Spleen (tissue), 11 donors: Measurements from ENCODE around the gene HHAT. TPM values are rescaled to one million over a fixed set of nuclear protein-coding genes. Genes with fewer than 3 reads are reported as not detected.

ENCODE experiments used
- DNase-seq: peaks from one replicate; pipeline ENCODE4 v3.0.0-alpha.2; 2020
- H3K27ac ChIP-seq, 8 donors: fragments of 200-600 bp; sonication (generic) in 7 of 8; 1 replicate in 4 of 8; 2 replicates in 4 of 8; pipeline versions ENCODE4 v1.5.0 to v1.8.0; 2016 to 2021; ENCODE audit warnings: inconsistent platforms in 4 of 8, mild to moderate bottlenecking in 4 of 8, moderate library complexity in 1 of 8
- H3K27me3 ChIP-seq, 7 donors: fragments of 200-600 bp; sonication (generic) in 6 of 7; replicated peaks in 1 of 7; 1 replicate in 4 of 7; 2 replicates in 3 of 7; pipeline versions ENCODE4 v1.5.0 to v1.8.0; 2016 to 2021; ENCODE audit warnings: inconsistent platforms in 3 of 7, mild to moderate bottlenecking in 1 of 7
- H3K36me3 ChIP-seq, 6 donors: fragments of 200-600 bp; sonication (generic) in 5 of 6; 1 replicate in 4 of 6; 2 replicates in 2 of 6; pipeline versions ENCODE4 v1.5.0 to v1.8.0; 2016 to 2021; ENCODE audit warnings: inconsistent platforms in 2 of 6
- H3K4me1 ChIP-seq, 6 donors: fragments of 200-600 bp; sonication (generic) in 5 of 6; 1 replicate in 3 of 6; 2 replicates in 3 of 6; pipeline versions ENCODE4 v1.5.0 to v1.8.0; 2016 to 2021; ENCODE audit warnings: inconsistent platforms in 3 of 6
- H3K4me3 ChIP-seq, 8 donors: fragments of 200-600 bp; sonication (generic) in 7 of 8; 1 replicate in 4 of 8; 2 replicates in 4 of 8; pipeline versions ENCODE4 v1.5.0 to v1.8.0; 2016 to 2021; ENCODE audit warnings: inconsistent platforms in 4 of 8, mild to moderate bottlenecking in 4 of 8, moderate library complexity in 2 of 8
- H3K9me3 ChIP-seq, 8 donors: fragments of 200-600 bp; sonication (generic) in 7 of 8; 1 replicate in 4 of 8; 2 replicates in 4 of 8; pipeline versions ENCODE4 v1.5.0 to v1.8.0; 2016 to 2021; ENCODE audit warnings: inconsistent platforms in 4 of 8
- POLR2A ChIP-seq, 3 donors: fragments of 450-650 bp; IDR thresholded peaks; one replicate each; pipeline ENCODE4 v1.5.1; 2017; ENCODE audit warnings: antibody characterized with exemption in 3 of 3, mild to moderate bottlenecking in 1 of 3
- POLR2AphosphoS5 ChIP-seq, 3 donors: sonication (generic); formaldehyde crosslinking; IDR thresholded peaks; one replicate each; pipeline ENCODE4 v1.5.1; 2017; ENCODE audit warnings: antibody characterized with exemption in 3 of 3
- WGBS, 5 donors: extraction: QIAGEN DNeasy Blood & Tissue Kit in 3 of 5; methylation state at CpG; one replicate each; pipeline versions ENCODE4 v1.1.5 to v1.1.7; 2013 to 2018; 5-methylcytosine and 5-hydroxymethylcytosine counted together
- intact Hi-C: fragments of 100-400 bp; cut with DNase I; formaldehyde crosslinking; loops from one replicate; pipeline ENCODE4 v1.15.0; 2023; ENCODE audit warnings: low total_unique reads
- polyA plus RNA-seq, 3 donors: library from polyadenylated mRNA; stranded (reverse); fragments of 200-250 nt; gene quantifications; one replicate each; pipeline ENCODE4 v1.2.1, GENCODE V29; 2013
- total RNA-seq, 7 donors: library from RNA; depleted of rRNA in 3 of 7; stranded (reverse); fragments of >200 nt in 3 of 7; fragmentation: NEBNext Ultra II Directional in 4 of 7; extraction: Animal tissue kit (Norgen Biotek cat#: 25700) in 4 of 7; gene quantifications; one replicate each; pipeline versions ENCODE4 v1.1.0 to v1.2.1, GENCODE V29; 2016 to 2021
- TF ChIP-seq, protein P1 (sequence below), 11 experiments: fragments of 200-600 bp in 7 of 11; fragments of 450-650 bp in 4 of 11; sonication (generic) in 4 of 11; IDR thresholded peaks in 8 of 11; conservative IDR thresholded peaks in 3 of 11; 1 replicate in 7 of 11; 2 replicates in 4 of 11; pipeline versions ENCODE4 v1.4.0 to v1.8.0; 2016 to 2021; ENCODE audit warnings: antibody characterized with exemption in 11 of 11, inconsistent platforms in 4 of 11, mild to moderate bottlenecking in 1 of 11
- donor health status: healthy with polysubstance abuse.
- donor health status: DM: no; HTN: no; CAD: no; lungs with moderate emphysema.
- donor health status: DM: no; HTN: no; CAD: no.
- donor health status: Bipolar disorder and iron deficiency.
- donor health status: healthy.
- donor health status: DM: no; HTN: no; CAD: no.
- donor health status: DM: yes; HTN: yes; CAD: no.

HHAT gene
- total and polyA plus RNA-seq, 10 donors, result 1.3 to 8.8 (median 4.7) TPM

DNA sequence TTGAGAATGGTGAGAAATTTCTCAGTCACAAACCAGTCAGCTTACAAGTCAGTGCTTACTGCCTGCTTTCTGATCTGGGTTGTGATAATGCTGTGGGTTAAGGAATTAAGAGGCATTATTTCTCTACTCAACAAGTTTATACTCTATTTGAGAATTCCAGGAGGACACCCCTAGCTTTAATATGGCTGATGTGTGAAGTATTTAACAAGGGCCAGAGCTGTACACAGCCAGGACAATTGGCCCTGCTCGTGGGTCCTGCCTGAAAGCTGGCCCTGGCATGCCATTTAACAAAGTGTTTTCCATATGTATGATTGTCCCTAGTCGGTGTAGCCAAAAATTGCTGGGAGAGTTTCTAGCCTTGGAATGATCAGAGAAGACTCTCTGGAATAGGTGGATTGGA lies 43.2 kb downstream of the HHAT start:
- peaks cover 0 to 2% (median 0%) of the 10 kb centered on the region in 6 donors for H3K4me1 ChIP-seq

DNA sequence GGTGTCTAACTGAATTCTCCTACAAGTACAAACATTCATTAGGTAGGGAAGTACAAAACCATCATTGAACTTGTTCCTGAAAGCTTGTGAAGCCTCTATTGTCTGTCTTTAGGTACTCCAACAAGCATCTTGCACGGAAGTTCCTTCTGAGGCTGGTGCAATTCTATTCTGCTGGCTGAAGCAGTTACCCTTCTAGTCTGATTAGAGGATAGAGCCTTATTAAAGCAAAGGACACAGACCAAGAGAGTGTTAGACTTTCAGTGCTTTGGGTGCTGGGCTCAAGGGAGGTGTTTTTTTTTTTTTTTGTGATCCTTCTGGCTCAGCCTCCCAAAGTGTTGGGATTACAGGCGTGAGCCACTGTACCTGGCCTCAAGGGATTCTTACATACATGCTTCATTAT lies 43.8 kb downstream of the HHAT start:
- Histone ChIP-seq H3K36me3 (no peaks in the 10 kb centered on the region), H3K9me3 (no peaks in the 10 kb centered on the region), H3K27ac (no peak overlapping the region), H3K4me1 (peaks cover 0 to 2% (median 0%) of the 10 kb centered on the region in 6 donors), H3K4me3 (no peak overlapping the region), H3K27me3 (no peaks in the 10 kb centered on the region)
- TF ChIP-seq POLR2AphosphoS5 (IDR thresholded peaks at IDR 0.05), result no peak
- no peak for TF ChIP-seq POLR2A (IDR thresholded peaks at IDR 0.05)
- TF ChIP-seq, protein P1, sequence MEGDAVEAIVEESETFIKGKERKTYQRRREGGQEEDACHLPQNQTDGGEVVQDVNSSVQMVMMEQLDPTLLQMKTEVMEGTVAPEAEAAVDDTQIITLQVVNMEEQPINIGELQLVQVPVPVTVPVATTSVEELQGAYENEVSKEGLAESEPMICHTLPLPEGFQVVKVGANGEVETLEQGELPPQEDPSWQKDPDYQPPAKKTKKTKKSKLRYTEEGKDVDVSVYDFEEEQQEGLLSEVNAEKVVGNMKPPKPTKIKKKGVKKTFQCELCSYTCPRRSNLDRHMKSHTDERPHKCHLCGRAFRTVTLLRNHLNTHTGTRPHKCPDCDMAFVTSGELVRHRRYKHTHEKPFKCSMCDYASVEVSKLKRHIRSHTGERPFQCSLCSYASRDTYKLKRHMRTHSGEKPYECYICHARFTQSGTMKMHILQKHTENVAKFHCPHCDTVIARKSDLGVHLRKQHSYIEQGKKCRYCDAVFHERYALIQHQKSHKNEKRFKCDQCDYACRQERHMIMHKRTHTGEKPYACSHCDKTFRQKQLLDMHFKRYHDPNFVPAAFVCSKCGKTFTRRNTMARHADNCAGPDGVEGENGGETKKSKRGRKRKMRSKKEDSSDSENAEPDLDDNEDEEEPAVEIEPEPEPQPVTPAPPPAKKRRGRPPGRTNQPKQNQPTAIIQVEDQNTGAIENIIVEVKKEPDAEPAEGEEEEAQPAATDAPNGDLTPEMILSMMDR (IDR thresholded peaks at IDR 0.05 in 8 of 11, conservative IDR thresholded peaks at IDR 0.05 in 3 of 11), result no peak
- intact Hi-C loops, result no loop called here
- no peak for DNase-seq
- WGBS, 5 donors, result 91 to 98% (median 94%) methylated on average over 2 of the region's 2 CpGs

More for the DNA sequence above, 43.2 kb downstream of the HHAT start:
- Histone ChIP-seq H3K36me3 (no peaks in the 10 kb centered on the region), H3K9me3 (no peaks in the 10 kb centered on the region), H3K4me3 (no peak overlapping the region), H3K27ac (no peak overlapping the region), H3K27me3 (no peaks in the 10 kb centered on the region)
- intact Hi-C loops, result no loop called here
- TF ChIP-seq, protein P1 (IDR thresholded peaks at IDR 0.05 in 8 of 11, conservative IDR thresholded peaks at IDR 0.05 in 3 of 11), result no peak
- no peak for TF ChIP-seq POLR2AphosphoS5 (IDR thresholded peaks at IDR 0.05)
- TF ChIP-seq POLR2A (IDR thresholded peaks at IDR 0.05), result no peak
- no peak for DNase-seq
- 65 to 86% (median 75%) methylated on average over 2 of the region's 2 CpGs for WGBS, 5 donors

DNA sequence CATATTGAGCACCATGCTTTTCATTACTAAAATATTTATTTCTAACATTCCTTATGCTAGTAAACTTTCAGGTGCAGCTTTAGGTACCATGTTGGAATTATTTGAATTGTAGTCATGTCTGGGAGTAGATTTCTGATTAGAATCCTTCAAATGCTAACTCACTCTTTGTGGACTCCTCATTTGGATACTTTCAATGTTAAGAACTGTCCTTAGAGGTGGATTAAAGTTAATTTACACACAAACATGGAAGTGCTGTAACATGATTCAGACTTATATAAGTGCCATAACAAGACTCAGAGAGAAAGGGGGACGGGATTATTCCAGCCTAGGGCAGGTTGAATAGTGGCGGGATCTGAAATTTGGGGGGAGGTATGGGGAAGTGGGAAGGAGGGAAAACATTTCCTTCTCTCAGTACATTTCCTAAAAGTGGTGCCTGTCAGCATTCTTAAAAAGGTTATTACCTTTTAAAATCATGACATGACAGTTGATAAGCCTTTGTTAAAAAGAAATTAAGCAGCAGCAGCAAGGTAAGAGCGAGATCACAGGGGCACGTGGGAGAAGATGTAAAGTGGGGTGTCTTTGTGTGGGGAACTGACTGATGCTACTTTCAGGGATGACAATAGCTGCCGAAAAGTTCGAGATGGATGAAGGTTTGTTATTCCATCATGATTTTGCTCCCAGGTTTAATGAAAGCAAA lies 44.4 kb downstream of the HHAT start:
- no peak overlapping the region for H3K4me3 ChIP-seq
- H3K9me3 ChIP-seq, result no peaks in the 10 kb centered on the region
- H3K36me3 ChIP-seq, result no peaks in the 10 kb centered on the region
- H3K27me3 ChIP-seq, result no peaks in the 10 kb centered on the region
- no peak for DNase-seq
- intact Hi-C loops, result no loop called here
- no peak overlapping the region for H3K27ac ChIP-seq
- peaks cover 0 to 2% (median 0%) of the 10 kb centered on the region in 6 donors for H3K4me1 ChIP-seq
- TF ChIP-seq POLR2A (IDR thresholded peaks at IDR 0.05) (no peak), POLR2AphosphoS5 (IDR thresholded peaks at IDR 0.05) (no peak)
- TF ChIP-seq, protein P1 (IDR thresholded peaks at IDR 0.05 in 8 of 11, conservative IDR thresholded peaks at IDR 0.05 in 3 of 11), result no peak
- 81 to 87% (median 86%) methylated on average over 6 of the region's 6 CpGs for WGBS, 5 donors

GRCh38 chr1:210373628-210373877 lies 44.9 kb downstream of the HHAT start:
- no peak for TF ChIP-seq POLR2AphosphoS5 (IDR thresholded peaks at IDR 0.05)
- no peak for TF ChIP-seq POLR2A (IDR thresholded peaks at IDR 0.05)
- TF ChIP-seq, protein P1 (IDR thresholded peaks at IDR 0.05 in 8 of 11, conservative IDR thresholded peaks at IDR 0.05 in 3 of 11), result no peak
- DNase-seq, result no peak
- H3K27ac ChIP-seq, result peak overlapping the region in 1 of 8 donors; percentile 34
- 76 to 80% (median 78%) methylated on average over 1 of the region's 1 CpG for WGBS, 5 donors
- H3K4me3 ChIP-seq, result no peak overlapping the region
- H3K4me1 ChIP-seq, result peaks cover 0 to 2% (median 0%) of the 10 kb centered on the region in 6 donors
- no peaks in the 10 kb centered on the region for H3K36me3 ChIP-seq
- H3K27me3 ChIP-seq, result no peaks in the 10 kb centered on the region
- intact Hi-C loops, result no loop called here
- H3K9me3 ChIP-seq, result no peaks in the 10 kb centered on the region
